DMS 273 (cell line): ENCODE measurements around the gene CLCN1.
A peak's percentile ranks its signal among the peaks of the same experiment; 100 is the strongest.

ENCODE experiments used
- DNase-seq: peaks from one replicate; lab custom pipeline; 2025; ENCODE audit not compliant: unreplicated experiment; lab: John Stamatoyannopoulos, UW

CLCN1 gene

GRCh38 chr7:143331179-143331801 lies 15.4 kb downstream of the CLCN1 start:
- no peak for DNase-seq

GRCh38 chr7:143334244-143334643 lies 18.3 kb downstream of the CLCN1 start:
- no peak for DNase-seq

GRCh38 chr7:143337216-143337615 lies 21.3 kb downstream of the CLCN1 start:
- DNase-seq, result no peak

DNA sequence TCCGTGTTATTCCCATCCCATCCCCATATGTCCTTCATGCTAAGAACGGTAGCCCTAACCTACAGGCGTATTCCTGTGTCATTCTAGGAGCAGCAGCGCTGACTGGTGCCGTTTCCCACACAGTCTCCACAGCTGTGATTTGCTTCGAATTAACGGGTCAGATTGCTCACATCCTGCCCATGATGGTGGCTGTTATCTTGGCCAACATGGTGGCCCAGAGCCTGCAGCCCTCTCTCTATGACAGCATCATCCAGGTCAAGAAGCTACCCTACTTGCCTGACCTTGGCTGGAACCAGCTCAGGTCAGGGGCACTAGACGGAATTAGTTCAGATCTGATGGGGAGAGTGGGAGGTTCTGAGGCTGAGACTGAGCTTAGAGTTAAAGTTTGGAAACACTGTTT lies 25.9 kb downstream of the CLCN1 start:
- DNase-seq, result no peak

DNA sequence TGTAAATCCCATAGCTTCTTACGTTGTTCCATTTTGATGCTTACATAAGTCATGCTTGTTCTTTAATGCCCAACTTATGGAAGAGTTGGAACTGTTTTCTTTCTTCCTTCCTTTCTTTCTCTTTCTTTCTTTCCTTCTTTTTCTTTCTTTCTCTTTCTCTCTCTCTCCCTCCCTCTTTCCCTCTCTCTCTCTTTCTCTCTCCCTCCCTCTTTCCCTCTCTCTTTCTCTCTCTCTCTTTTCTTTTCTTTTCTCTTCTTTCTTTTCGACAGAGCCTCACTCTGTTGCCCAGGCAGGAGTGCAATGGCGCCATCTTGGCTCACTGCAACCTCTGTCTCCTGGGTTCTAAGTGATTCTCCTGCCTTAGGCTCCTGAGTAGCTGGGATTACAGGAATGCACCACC lies 27.7 kb downstream of the CLCN1 start:
- no peak for DNase-seq

- peak; percentile 83 for DNase-seq
These were observed 29.6 kb downstream of the CLCN1 start for GRCh38 chr7:143345428-143345900.

DNA sequence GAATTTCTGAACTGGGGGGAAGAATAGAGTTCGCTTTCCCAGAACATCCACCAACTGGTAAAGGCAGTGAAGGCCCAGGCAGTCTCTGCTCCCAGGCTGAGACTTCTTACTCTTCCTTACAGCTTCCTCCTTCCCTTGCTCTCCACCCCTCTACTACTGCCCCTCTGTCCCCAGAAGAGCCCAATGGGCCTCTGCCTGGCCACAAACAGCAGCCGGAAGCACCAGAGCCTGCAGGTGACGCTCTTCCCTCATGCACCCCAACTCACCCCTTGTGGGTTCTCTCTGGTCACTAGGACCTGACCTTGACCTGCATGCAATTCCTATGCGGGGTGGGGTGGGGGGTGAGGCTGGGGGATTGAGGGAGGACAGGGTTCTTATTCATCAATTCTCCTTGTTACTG lies 30.1 kb downstream of the CLCN1 start:
- no peak for DNase-seq

DNA sequence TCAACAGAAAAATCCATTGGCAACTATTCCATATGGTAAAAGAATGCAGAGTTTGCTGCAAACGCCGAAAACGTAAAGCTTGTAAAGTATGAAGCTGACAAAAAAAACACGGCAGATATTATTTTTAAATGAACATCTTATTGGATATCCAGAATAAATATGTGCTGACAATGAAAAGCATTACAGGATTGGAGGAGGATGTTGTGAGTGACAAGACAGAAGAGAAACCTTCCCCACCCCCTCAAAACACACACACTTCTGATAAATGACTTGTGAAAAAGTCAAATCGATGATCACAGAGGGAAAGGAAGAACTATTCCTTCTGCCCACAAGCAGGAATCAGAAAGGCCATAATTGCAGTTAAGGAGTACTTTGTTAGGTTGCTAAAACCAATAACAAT lies 32.0 kb downstream of the CLCN1 start:
- no peak for DNase-seq

DNA sequence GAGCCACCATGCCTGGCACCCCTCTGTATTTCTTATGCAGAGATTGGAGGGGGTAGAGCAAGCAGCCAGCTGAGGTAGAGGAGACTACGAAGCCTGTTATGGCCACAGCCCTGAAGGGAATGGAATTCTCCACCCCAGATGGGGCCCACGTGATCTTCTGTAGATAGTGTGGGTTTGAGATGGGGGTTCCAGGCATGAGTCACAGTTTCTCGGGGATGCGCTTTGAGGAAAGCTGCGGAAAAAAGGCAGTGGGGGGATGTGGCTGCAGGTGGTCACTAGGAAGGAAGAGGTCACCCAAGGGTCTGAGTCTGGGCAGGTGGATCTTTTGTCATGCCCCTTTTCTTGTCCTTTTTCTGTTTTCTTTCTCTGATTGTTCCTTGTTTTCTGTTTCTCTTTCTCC lies 35.1 kb downstream of the CLCN1 start:
- no peak for DNase-seq

DNA sequence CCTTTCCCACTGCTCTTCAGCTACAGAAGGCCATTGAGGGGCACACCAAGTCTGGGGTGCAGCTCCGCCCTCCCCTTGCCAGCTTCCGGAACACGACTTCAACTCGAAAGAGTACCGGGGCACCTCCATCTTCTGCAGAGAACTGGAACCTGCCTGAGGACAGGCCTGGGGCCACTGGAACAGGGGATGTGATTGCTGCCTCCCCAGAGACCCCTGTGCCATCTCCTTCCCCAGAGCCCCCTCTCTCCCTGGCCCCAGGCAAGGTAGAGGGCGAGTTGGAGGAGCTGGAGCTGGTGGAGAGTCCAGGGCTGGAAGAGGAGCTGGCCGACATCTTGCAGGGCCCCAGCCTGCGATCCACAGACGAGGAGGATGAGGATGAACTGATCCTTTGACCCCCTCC lies 35.7 kb downstream of the CLCN1 start:
- DNase-seq, result no peak

DNA sequence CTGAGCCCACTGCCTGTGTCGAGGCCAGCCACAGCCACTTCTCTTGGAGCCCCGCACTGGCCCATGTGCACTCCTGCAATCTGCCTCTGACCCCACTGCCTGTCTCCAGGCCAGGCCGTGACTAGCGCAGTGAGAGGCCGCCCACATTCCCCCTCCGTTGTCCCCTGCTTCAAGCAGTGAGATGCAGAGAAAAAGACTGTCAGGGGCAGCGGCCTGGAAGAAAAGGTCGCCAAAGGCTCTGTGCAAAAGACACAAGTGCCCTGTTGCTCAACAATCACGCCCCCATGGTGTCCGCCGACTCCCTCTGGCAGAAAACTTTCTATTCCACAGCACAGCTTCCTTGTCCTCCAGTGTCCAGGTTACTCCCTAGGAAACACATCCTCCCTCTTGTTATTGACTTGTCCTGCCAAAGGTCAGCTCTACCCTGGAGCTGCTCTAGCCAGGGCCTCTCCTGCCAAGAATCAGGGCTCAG lies 36.7 kb downstream of the CLCN1 start:
- no peak for DNase-seq

- DNase-seq, result no peak
These were observed 38.5 kb downstream of the CLCN1 start for GRCh38 chr7:143354376-143354775.

DNA sequence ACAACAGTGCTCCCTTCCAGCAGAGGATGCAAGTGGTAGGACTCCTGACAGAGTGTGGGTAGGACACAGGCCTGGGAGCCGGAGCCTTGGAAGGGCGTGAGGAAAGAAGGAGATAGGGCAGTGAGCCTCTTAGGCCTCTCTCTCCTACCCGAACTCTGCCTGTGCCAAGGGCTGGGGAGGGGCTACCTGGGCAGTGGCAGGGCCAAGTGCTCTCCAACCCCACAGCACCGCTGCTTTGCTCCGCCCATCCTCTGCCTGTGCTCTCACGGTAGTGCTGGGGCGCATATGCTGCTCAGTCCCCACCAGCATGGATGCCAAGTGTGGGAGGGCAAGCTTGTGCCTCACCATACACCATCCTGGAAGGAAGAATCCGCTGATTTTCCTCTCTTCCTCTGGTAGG lies 39.1 kb downstream of the CLCN1 start:
- DNase-seq, result no peak

DNA sequence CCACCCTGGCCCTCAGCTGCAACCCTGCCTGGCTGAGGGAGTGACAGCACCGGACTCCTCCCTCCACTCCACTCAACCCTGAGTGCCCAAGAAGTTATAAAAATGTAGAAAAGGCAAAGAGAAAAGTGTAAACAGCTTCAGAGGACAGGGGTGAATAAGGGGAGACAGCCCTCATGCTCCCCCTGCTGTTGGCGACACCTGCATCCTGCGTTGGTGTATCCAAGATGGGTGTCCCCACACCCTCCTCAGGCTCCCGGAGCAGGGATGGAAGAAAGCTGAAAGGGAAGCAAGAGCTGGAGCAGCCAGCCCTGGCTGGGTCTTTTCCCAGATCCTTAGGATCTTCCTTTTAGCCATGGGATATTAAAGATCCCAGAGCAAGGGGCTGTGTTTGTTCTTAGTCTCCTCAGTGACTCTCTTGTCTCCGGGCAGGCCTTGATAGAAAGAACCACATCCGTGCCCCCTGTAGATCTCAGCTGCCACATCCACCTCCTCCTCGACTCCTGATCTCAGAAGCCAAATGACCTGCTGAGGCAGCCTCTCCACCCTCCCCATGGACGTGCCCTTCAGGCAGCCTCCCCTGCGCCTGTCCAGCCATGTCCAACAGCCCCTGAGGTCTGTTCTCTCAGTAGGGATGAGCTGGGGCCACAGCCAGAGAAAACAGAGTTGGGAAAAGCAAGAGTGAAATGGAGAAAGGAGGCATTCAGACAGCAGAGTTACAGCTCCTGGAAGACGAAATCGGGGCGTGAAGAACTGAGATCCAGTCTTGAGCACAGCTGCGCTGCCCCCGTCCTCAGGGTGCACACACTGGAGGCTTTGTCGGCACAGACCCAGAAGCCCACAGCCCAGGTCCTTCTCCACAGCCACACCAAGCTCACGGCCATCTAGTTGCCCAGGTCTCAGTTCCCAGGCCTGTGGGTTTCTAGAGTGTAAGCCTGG lies 39.8 kb downstream of the CLCN1 start:
- DNase-seq, result no peak

- DNase-seq, result no peak
These were observed 40.6 kb downstream of the CLCN1 start for GRCh38 chr7:143356414-143357050.

DNA sequence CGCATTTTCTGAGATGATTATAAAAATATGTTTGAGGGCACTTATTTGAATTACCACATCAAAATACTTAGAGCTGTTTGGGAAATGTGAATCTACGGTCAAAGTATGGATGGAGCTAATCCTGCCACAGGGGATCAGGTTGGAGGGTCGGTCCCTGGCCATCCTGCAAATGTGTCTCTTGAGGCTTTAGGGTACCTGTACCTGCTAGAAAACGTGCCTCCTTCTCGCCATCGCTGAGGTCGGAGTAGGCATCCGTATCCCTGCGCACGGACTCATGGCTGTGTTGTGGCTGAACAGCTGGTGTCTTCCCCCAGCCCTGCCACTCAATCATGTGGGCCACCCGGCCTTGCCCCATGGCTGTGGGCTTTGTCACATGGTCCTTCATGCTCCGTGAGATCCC lies 42.7 kb downstream of the CLCN1 start:
- no peak for DNase-seq

DNA sequence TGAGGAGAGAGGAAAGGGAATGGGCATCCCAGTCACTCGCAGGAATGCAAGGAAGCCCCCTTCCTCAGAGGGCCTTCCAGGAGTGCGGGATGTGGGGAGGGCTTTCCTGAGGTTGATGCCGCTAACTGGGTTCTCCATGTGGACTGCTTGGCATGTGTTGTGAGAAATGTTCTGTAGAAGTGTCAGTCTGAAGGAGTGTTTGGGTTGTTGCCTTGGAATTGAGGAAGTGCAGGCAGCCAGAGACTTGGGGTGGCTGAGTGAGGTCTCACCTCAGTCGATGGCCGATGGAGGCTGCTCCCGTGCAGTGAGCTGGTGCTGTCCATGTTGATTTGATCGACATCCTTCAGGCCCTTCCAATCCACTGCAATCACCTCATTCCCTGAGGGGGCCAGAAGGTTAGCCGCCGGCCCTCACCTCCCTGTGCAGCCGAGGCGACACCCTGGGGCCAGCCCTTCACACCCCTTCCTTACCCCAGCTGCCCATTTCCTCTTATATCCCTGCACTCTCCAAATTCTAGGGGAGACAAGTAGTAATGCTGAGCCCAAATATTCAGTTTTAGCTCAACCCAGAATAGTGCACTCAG lies 44.0 kb downstream of the CLCN1 start:
- no peak for DNase-seq

- DNase-seq, result no peak
These were observed 45.1 kb downstream of the CLCN1 start for GRCh38 chr7:143360788-143361551.

DNA sequence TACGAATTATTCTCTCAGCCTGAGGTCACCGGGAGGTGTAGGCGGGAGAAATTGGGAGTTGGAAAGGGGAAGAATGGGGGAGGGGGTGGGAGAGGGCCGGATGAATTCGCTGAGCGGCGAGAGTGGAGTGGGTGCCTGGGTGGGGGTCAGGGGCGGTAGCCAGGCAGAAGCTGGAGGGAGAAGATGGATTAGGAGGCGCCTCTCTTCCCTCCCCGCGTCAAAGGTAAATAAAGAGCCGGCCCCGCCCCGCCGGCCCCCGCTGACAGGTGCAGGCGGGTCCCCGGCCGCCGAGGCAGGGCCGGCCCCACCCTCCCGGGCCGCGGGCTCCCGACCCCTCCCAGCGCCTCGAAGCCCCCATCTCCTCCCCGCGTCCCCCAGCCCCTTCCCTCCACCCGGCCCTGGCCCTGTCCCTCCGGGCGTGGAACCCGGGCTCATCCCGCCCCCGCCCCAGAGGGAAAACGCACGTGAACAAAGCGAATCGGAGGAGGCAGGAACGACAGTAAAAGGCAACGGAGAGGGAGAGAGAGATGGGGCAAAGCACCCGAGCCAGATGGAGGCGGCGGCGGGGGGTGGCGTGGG lies 45.7 kb downstream of the CLCN1 start:
- peak; percentile 42 for DNase-seq
